Effector memory CD8-positive, alpha-beta T cell (primary cell): ENCODE measurements around the gene NFATC1.

ENCODE experiments used
- ATAC-seq: fragments of 150-1000 bp; cut with Tn5 transposase; replicated peaks from 2 replicates; pipeline ENCODE4 v1.10.0; 2021; ENCODE audit warnings: mild to moderate bottlenecking, moderate library complexity
- DNase-seq, 3 experiments: peaks; one replicate each; pipeline ENCODE4 v3.0.0; 2021
- H3K27ac Mint-ChIP-seq, 2 donors: one replicate each; pipeline ENCODE4 v1.8.0; 2022; ENCODE audit warnings: mild to moderate bottlenecking in 2 of 2, mixed read lengths in 2 of 2, moderate library complexity in 2 of 2
- H3K27me3 Mint-ChIP-seq, 2 donors: one replicate each; pipeline ENCODE4 v1.8.0; 2022; ENCODE audit warnings: mixed read lengths in 2 of 2
- H3K36me3 Mint-ChIP-seq: one replicate; pipeline ENCODE4 v1.8.0; 2022; ENCODE audit warnings: mild to moderate bottlenecking, moderate library complexity, mixed read lengths; ENCODE audit not compliant: insufficient read depth
- H3K4me1 Mint-ChIP-seq, 2 donors: one replicate each; pipeline ENCODE4 v1.8.0; 2022; ENCODE audit warnings: low read depth in 2 of 2, mixed read lengths in 2 of 2
- H3K4me3 Mint-ChIP-seq, 2 donors: one replicate each; pipeline ENCODE4 v1.8.0; 2022; ENCODE audit warnings: mild to moderate bottlenecking in 2 of 2, mixed read lengths in 2 of 2, moderate library complexity in 2 of 2
- H3K9me3 Mint-ChIP-seq, 2 donors: one replicate each; pipeline ENCODE4 v1.8.0; 2022; ENCODE audit warnings: mixed read lengths in 2 of 2

Gene NFATC1

DNA sequence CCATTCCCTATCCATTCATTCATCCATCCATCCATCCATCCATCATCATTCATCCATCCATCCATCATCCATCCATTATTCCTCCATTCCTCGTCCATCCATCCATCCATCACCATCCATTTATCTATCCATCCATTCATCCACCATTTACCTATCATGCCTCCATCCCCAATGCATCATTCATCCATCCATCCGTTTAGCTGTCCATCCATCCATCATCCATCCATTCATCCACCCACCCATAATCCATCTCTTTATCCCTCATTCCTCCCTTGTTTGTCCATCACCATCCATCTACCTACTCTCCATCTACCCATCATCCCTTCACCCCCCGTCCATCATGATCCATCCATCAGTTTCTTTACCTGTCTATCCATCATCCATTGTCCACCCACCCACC is 13.6 kb downstream of the NFATC1 start:
- Mint-ChIP-seq H3K9me3 (no peaks in the 10 kb centered on the region), H3K27ac (no peak overlapping the region), H3K4me1 (peaks cover 21 to 25% of the 10 kb centered on the region in 2 donors), H3K36me3 (peaks cover 40% of the 10 kb centered on the region), H3K27me3 (no peaks in the 10 kb centered on the region), H3K4me3 (no peak overlapping the region)
- ATAC-seq, result no peak
- no peak for DNase-seq

DNA sequence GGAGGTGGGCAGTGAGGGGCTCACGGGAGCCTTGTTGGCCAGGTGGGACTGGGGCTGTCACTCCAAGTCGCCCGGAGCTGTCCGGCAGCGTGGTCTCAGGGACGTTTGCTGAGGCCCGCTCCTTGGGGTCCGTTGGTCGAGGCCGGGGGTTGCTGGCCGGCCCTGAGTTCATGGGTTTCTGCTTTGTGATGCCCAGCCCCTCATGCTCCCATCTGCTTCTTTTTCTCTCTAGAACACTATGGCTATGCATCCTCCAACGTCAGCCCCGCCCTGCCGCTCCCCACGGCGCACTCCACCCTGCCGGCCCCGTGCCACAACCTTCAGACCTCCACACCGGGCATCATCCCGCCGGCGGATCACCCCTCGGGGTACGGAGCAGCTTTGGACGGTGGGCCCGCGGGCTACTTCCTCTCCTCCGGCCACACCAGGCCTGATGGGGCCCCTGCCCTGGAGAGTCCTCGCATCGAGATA is 14.5 kb downstream of the NFATC1 start:
- Mint-ChIP-seq H3K4me3 (no peak overlapping the region), H3K27me3 (no peaks in the 10 kb centered on the region), H3K4me1 (peaks cover 16 to 17% of the 10 kb centered on the region in 2 donors), H3K9me3 (no peaks in the 10 kb centered on the region), H3K36me3 (peaks cover 40% of the 10 kb centered on the region), H3K27ac (no peak overlapping the region)
- DNase-seq (no peak), ATAC-seq (no peak)

DNA sequence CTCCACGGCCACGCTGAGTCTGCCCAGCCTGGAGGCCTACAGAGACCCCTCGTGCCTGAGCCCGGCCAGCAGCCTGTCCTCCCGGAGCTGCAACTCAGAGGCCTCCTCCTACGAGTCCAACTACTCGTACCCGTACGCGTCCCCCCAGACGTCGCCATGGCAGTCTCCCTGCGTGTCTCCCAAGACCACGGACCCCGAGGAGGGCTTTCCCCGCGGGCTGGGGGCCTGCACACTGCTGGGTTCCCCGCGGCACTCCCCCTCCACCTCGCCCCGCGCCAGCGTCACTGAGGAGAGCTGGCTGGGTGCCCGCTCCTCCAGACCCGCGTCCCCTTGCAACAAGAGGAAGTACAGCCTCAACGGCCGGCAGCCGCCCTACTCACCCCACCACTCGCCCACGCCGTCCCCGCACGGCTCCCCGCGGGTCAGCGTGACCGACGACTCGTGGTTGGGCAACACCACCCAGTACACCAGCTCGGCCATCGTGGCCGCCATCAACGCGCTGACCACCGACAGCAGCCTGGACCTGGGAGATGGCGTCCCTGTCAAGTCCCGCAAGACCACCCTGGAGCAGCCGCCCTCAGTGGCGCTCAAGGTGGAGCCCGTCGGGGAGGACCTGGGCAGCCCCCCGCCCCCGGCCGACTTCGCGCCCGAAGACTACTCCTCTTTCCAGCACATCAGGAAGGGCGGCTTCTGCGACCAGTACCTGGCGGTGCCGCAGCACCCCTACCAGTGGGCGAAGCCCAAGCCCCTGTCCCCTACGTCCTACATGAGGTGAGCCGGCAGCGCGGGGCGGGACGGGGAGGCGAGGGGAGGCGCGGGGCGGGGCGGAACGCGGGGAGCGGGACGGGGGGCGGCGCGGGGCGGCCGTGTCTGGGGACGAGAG is 15.2 kb downstream of the NFATC1 start:
- DNase-seq, result no peak
- no peak for ATAC-seq
- Mint-ChIP-seq H3K9me3 (no peaks in the 10 kb centered on the region), H3K4me1 (peaks cover 12 to 13% of the 10 kb centered on the region in 2 donors), H3K27ac (no peak overlapping the region), H3K4me3 (no peak overlapping the region), H3K27me3 (no peaks in the 10 kb centered on the region), H3K36me3 (peaks cover 36% of the 10 kb centered on the region)

DNA sequence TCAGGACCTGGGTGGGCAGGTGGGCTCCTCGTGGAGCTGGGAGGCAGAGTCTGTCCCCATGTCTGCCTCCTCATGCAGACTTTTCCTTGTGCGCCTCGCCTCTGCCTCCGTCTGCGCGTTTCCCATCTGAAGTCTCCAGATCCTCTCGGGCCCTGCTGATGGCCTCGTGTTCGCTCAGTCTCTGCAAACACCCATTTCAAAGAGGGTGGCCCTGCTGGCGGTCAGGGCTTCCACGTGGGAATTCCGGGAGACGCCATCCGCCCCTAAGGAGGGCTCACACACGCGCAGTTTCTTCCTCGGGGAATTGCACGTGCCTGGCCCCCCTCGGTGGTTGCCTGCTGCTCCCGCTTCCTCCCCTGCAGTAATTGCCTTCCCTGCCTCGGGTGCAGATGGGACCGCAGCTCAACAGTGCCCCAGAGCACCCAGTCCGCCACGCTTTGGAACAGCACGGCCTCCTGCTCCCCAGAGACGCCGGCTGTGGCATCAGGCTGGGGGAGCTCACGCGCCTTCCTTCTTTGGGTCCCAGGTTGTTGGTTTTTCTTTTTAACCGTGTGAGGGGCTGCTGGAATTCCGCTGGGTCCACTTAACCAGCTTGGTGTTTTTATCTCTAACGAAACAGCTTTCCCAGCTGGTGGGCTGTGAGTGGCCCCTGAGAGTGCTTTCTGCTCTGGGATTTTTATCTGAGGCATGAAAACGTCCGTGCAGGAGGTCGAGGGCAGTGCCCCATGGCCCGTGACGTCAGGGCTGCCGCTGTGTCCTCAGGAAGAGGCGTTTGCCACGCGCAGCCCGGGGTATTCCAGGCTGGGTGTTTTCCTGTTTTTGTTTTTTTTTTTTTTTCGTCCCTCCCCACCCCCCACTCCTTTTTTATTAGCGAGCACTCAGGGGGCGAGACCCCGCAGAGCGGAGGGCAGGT is 16.1 kb downstream of the NFATC1 start:
- no peaks in the 10 kb centered on the region for H3K9me3 Mint-ChIP-seq
- no peaks in the 10 kb centered on the region for H3K27me3 Mint-ChIP-seq
- ATAC-seq, result no peak
- peaks cover 10 to 15% of the 10 kb centered on the region in 2 donors for H3K4me1 Mint-ChIP-seq
- H3K4me3 Mint-ChIP-seq, result no peak overlapping the region
- no peak for DNase-seq
- no peak overlapping the region for H3K27ac Mint-ChIP-seq
- H3K36me3 Mint-ChIP-seq, result peaks cover 34% of the 10 kb centered on the region

DNA sequence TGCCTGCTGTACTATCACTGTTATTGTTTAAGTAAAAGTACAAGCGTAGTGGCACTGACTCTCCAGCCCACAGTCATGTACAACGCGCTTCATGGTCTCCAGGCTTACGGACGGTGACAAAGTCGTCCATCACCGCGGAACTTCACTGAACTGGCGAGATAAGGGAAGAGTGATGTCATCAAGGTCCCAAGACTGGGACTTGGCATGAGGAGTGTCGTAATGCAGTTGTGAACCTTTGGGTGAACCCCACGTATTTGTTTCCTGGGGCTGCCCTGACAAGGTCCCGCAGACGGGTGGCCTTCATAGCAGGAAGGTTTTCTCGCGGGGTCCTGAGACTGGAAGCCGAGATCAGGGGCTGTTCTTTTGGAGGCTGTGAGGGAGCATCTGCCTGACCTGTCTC is 17.3 kb downstream of the NFATC1 start:
- DNase-seq, result no peak
- H3K27me3 Mint-ChIP-seq, result no peaks in the 10 kb centered on the region
- H3K4me3 Mint-ChIP-seq, result no peak overlapping the region
- no peak for ATAC-seq
- peaks cover 10 to 13% of the 10 kb centered on the region in 2 donors for H3K4me1 Mint-ChIP-seq
- H3K27ac Mint-ChIP-seq, result peak overlapping the region in 1 of 2 donors; percentile 53
- H3K9me3 Mint-ChIP-seq, result no peaks in the 10 kb centered on the region
- peaks cover 32% of the 10 kb centered on the region for H3K36me3 Mint-ChIP-seq

DNA sequence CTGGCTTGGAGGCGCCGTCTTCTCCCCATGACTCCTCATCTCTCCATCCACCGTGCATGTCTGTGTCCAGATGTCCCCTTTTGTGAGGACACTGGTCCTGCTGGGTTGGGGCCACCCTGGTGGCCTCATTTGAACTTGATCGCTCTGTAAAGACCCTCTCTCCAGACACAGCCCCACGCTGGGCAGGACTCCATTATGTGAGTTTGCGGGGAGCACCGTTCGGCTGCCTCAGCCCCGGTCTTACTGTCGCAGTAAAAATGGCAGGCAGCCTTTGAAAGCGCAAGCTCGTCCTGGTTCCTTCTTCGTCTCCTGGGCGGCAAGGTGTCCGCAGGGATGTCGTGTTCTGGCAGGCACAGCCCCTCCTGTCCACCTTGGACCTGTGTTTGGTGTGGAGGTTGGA is 17.7 kb downstream of the NFATC1 start:
- ATAC-seq, result no peak
- peaks cover 33% of the 10 kb centered on the region for H3K36me3 Mint-ChIP-seq
- peaks cover 12 to 16% of the 10 kb centered on the region in 2 donors for H3K4me1 Mint-ChIP-seq
- H3K9me3 Mint-ChIP-seq, result no peaks in the 10 kb centered on the region
- no peak for DNase-seq
- peak overlapping the region in 1 of 2 donors; percentile 53 for H3K27ac Mint-ChIP-seq
- H3K27me3 Mint-ChIP-seq, result no peaks in the 10 kb centered on the region
- no peak overlapping the region for H3K4me3 Mint-ChIP-seq

DNA sequence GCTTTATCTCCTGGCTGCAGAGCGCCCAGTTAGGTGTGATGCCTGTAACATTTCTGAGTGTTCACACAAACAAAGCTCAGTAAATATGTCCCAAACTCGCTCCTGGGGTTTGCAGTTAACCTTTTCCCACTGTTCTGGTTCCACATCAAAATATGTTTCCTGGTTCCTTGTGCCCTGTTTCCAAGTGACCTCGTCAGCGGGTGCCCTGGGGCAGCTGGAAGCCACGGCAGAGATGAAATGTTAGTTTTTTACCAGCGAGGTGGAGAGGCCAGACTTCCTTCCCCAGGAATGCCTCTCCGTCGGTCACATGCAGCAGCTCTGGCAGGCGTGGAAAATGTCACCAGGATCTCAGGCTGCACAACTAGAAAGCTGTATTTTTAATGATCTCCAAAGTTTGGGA is 18.2 kb downstream of the NFATC1 start:
- H3K27ac Mint-ChIP-seq, result no peak overlapping the region
- peaks cover 16 to 18% of the 10 kb centered on the region in 2 donors for H3K4me1 Mint-ChIP-seq
- no peak overlapping the region for H3K4me3 Mint-ChIP-seq
- no peaks in the 10 kb centered on the region for H3K27me3 Mint-ChIP-seq
- H3K9me3 Mint-ChIP-seq, result no peaks in the 10 kb centered on the region
- DNase-seq (no peak), ATAC-seq (no peak)
- H3K36me3 Mint-ChIP-seq, result peaks cover 38% of the 10 kb centered on the region

DNA sequence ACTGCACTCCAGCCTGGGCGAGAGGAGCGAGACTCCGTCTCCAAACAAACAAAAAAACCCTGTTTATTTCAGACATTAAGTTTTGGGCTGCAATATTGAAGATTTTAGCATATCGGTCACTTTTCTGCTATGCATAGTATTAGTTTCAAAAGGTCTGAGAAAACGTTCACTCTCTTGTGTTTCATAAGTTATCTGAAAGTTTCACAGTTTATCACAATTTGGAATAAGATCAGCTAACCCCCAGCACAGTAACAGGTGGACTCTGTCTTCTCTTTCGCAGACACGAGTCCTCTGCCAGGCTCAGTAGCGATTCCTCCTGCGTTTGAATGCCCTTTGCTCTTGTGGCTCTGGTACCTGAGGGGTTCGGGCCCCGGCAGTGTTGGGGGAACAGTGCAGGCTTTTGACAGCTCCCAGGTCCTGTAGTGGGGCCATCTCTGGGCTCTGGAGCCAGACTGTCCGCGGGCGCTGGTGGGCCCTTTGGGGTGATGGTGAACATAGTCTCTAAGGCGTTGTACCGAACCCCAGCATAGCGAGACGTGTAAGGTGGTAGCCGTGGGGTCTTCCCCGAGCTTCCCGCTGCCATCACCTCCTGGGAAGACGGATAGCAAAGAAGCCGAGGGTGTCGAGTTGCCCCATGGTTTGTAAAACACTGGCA is 20.4 kb downstream of the NFATC1 start:
- H3K9me3 Mint-ChIP-seq, result no peaks in the 10 kb centered on the region
- no peak for DNase-seq
- no peak for ATAC-seq
- peaks cover 28 to 31% of the 10 kb centered on the region in 2 donors for H3K4me1 Mint-ChIP-seq
- H3K4me3 Mint-ChIP-seq, result no peak overlapping the region
- peaks cover 57% of the 10 kb centered on the region for H3K36me3 Mint-ChIP-seq
- no peaks in the 10 kb centered on the region for H3K27me3 Mint-ChIP-seq
- peak overlapping the region in 1 of 2 donors; percentile 60 for H3K27ac Mint-ChIP-seq

DNA sequence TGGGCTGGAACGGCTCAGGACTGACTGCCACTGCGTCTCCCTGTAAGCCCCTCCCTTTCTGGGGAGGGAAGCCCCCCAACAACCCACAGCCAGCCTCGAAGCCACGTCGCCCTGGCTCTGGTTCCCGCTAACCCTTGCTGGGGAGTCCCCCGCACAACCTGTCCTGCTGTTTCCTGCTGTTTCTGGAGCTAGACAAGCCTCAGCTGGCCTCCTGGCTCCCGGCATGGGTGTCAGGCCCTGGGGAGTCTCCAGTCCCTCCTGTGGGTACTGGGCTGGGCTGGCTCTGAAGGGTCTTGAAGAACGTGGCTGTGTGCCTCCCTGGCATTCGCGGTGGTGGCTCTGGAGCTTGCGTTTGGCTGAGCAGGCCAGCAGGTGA is 20.9 kb downstream of the NFATC1 start:
- Mint-ChIP-seq H3K9me3 (no peaks in the 10 kb centered on the region), H3K36me3 (peaks cover 57% of the 10 kb centered on the region), H3K4me1 (peaks cover 28 to 31% of the 10 kb centered on the region in 2 donors), H3K27ac (peak overlapping the region in 1 of 2 donors; percentile 79), H3K4me3 (no peak overlapping the region), H3K27me3 (no peaks in the 10 kb centered on the region)
- no peak for ATAC-seq
- no peak for DNase-seq

DNA sequence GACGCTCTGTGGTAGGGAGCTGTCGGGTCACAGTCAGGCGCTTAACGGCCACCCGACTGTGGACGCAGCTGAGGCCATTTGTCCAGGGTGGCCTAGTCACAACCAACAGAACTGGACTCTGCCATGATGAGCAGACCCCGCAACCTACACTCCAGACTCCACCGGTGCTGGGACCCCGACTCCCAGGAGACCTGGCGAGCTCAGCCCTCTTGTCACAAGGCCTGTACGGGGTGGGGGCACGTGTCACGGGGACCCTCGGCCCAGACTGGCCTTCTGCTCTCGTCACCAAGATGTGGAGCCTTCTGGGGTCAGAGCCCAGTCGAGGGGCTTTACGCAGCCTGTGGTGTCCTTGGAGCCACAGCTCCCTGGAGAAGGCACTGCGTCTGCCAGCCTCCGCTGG is 22.5 kb downstream of the NFATC1 start:
- DNase-seq, result no peak

DNA sequence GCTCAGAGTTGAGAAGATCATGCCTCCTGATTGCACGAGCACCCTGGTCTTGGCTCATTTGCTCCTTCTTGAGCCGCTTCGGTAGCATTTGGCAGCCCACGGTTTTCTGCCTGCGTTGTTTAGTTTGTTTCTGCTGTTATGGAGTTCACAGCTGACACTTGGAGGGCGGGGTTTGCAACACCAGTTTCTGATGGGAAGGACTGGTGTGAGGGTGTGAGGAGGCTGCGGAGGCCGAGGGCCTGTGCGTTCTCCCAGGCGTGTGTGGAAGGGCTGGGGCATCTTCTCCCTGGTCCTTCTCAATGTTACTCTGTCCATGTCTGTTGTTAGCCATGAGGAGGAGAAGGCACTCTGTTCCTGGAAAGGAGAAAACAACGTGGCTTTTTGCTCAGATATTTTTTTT is 22.9 kb downstream of the NFATC1 start:
- Mint-ChIP-seq H3K4me3 (no peak overlapping the region), H3K4me1 (peaks cover 21 to 31% of the 10 kb centered on the region in 2 donors), H3K27ac (peak overlapping the region in 1 of 2 donors; percentile 44), H3K36me3 (peaks cover 46% of the 10 kb centered on the region), H3K9me3 (no peaks in the 10 kb centered on the region), H3K27me3 (no peaks in the 10 kb centered on the region)
- DNase-seq (no peak), ATAC-seq (no peak)

More for the DNA sequence above, 22.5 kb downstream of the NFATC1 start:
- ATAC-seq, result no peak
- no peaks in the 10 kb centered on the region for H3K9me3 Mint-ChIP-seq
- H3K36me3 Mint-ChIP-seq, result peaks cover 49% of the 10 kb centered on the region
- peak overlapping the region in 1 of 2 donors; percentile 21 for H3K4me3 Mint-ChIP-seq
- no peaks in the 10 kb centered on the region for H3K27me3 Mint-ChIP-seq
- H3K27ac Mint-ChIP-seq, result peak overlapping the region in 1 of 2 donors; percentile 44
- H3K4me1 Mint-ChIP-seq, result peaks cover 23 to 33% of the 10 kb centered on the region in 2 donors

DNA sequence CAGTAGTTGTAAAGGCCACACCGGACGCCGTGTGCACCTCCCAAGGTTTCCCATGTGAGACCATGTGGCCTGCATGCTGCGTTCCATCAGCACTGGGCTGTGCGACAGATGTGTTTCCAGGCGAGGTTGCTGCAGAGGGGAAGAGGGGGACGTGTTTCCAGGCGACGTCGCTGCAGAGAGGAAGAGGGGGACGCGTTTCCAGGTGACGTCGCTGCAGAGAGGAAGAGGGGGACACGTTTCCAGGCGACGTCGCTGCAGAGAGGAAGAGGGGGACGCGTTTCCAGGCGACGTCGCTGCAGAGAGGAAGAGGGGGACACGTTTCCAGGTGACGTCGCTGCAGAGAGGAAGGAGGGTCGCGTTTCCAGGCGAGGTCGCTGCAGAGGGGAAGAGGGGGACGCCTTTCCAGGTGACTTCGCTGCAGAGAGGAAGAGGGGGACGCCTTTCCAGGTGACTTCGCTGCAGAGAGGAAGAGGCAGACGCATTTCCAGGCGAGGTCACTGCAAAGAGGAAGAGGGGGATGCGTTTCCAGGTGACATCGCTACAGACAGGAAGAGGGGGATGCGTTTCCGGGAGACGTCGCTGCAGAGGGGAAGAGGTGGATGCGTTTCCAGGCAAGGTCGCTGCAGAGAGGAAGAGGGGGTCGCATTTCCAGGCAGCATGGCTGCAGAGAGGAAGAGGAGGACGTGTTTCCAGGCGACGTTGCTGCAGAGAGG is 24.5 kb downstream of the NFATC1 start:
- Mint-ChIP-seq H3K9me3 (no peaks in the 10 kb centered on the region), H3K4me3 (no peak overlapping the region), H3K4me1 (peaks cover 31 to 37% of the 10 kb centered on the region in 2 donors), H3K27me3 (no peaks in the 10 kb centered on the region), H3K27ac (peak overlapping the region; percentile 52 to 74), H3K36me3 (peaks cover 53% of the 10 kb centered on the region)
- ATAC-seq (no peak), DNase-seq (no peak)
